ENCODE data around the gene LRRK1. TPM values are rescaled to one million over a fixed set of nuclear protein-coding genes. Genes with fewer than 3 reads are reported as not detected.

LRRK1 gene
- total and polyA plus RNA-seq, 2 of the 4 experiments (the other 2 are of a cell fraction): 3.0 to 5.8 TPM

GRCh38 chr15:101087172-101087769 lies 168.1 kb downstream of the LRRK1 start:
- no TSS peak for BruUV-seq (replicated peaks)
- Histone ChIP-seq H4K91ac (ENCODE audit: insufficient read depth, low read depth, low read length) (no peak overlapping the region), H2AK5ac (ENCODE audit: low read depth, low read length) (no peak overlapping the region), H3K27me3 (ENCODE audit: control insufficient read depth, insufficient read depth, low read length) (no peaks in the 10 kb centered on the region), H3K18ac (ENCODE audit: low read depth, low read length) (no peak overlapping the region), H3K23ac (ENCODE audit: low read depth, low read length) (no peak overlapping the region), H3K4ac (ENCODE audit: low read depth, low read length) (no peak overlapping the region), H3K56ac (ENCODE audit: extremely low read depth, insufficient read depth, low read length) (no peak overlapping the region), H3K27ac (ENCODE audit: insufficient read depth, low read length) (no peak overlapping the region), H3K14ac (replicated peaks; ENCODE audit: low read depth, low read length) (no peak overlapping the region), H2BK15ac (ENCODE audit: low read depth, low read length) (no peak overlapping the region; the same call in 2 of the 3 replicates), H3K9me3 (ENCODE audit: control insufficient read depth, insufficient read depth, low read length) (no peaks in the 10 kb centered on the region), H3K4me2 (ENCODE audit: low read depth, low read length) (no peak overlapping the region), H3K9me1 (ENCODE audit: insufficient read depth, low read length) (peaks cover 6% of the 10 kb centered on the region), H2AFZ (replicated peaks; ENCODE audit: low read length, poor library complexity) (no peak overlapping the region), H2BK120ac (ENCODE audit: low read depth, low read length) (no peak overlapping the region), H2AK9ac (replicated peaks; ENCODE audit: low read depth, low read length, poor library complexity) (no peak overlapping the region), H2BK5ac (ENCODE audit: low read depth, low read length, poor library complexity, severe bottlenecking) (no peak overlapping the region), H3K4me3 (ENCODE audit: insufficient read depth, low read depth, low read length) (no peak overlapping the region), H4K5ac (ENCODE audit: low read depth, low read length) (no peak overlapping the region), H3K36me3 (ENCODE audit: control insufficient read depth, insufficient read depth, low read length) (no peaks in the 10 kb centered on the region), H3K79me1 (ENCODE audit: low read depth in 1 of 2, low read length in 2 of 2) (peaks cover 3 to 9% of the 10 kb centered on the region in 2 experiments; a peak in 2 of 4 replicates), H3K4me1 (ENCODE audit: control insufficient read depth, insufficient read depth, low read length) (peaks cover 16% of the 10 kb centered on the region), H4K8ac (ENCODE audit: low read depth in 2 of 2, low read length in 2 of 2) (no peak overlapping the region), H4K20me1 (ENCODE audit: insufficient read depth, low read length) (no peaks in the 10 kb centered on the region), H3K9ac (ENCODE audit: low read depth, low read length) (no peak overlapping the region), H2BK20ac (ENCODE audit: low read depth, low read length) (no peak overlapping the region)
- TF ChIP-seq CEBPB (IDR thresholded peaks at IDR 0.05; ENCODE audit: low read depth, low read length): no peak
- TF ChIP-seq RAD21 (IDR thresholded peaks at IDR 0.05; ENCODE audit: low read length): no peak
- TF ChIP-seq RFX5 (IDR thresholded peaks at IDR 0.05; ENCODE audit: low read depth, low read length): no peak
- no peak for TF ChIP-seq NFE2L2 (IDR thresholded peaks at IDR 0.05; ENCODE audit: low read depth, low read length)
- TF ChIP-seq CHD1 (IDR thresholded peaks at IDR 0.05; ENCODE audit: low read depth, low read length): no peak
- TF ChIP-seq BHLHE40 (IDR thresholded peaks at IDR 0.05; ENCODE audit: low read depth, low read length): no peak
- no peak for TF ChIP-seq POLR2A (IDR thresholded peaks at IDR 0.05; ENCODE audit: low read depth, low read length)
- TF ChIP-seq FOS (IDR thresholded peaks at IDR 0.05; ENCODE audit: low read depth, low read length): no peak
- no peak for TF ChIP-seq MAFK (IDR thresholded peaks at IDR 0.05; ENCODE audit: low read depth, low read length)
- no peak for TF ChIP-seq SMC3 (IDR thresholded peaks at IDR 0.05; ENCODE audit: low read depth, low read length)
- TF ChIP-seq RCOR1 (IDR thresholded peaks at IDR 0.05; ENCODE audit: insufficient replicate concordance, low read length): no peak
- no peak for TF ChIP-seq ELK1 (IDR thresholded peaks at IDR 0.05; ENCODE audit: borderline replicate concordance, low read depth, low read length)
- no peak for DNase-seq
- ATAC-seq (ENCODE audit: low read depth): no peak
- ChIA-PET CTCF (no interaction called here), POLR2A (ENCODE audit: unreplicated experiment) (no interaction called here)
- in situ Hi-C loops (cut with MboI; ENCODE audit: low sequenced_read_pairs) (no loop called here), dilution Hi-C loops (cut with HindIII; ENCODE audit: low sequenced_read_pairs, unreplicated experiment) (no loop called here), intact Hi-C loops (cut with micrococcal nuclease) (loop anchor here (5.0 kb wide), 1 partner anchor 70 kb away; no protein-coding TSS in a partner anchor)
- WGBS, 2 experiments (ENCODE audit: extremely low coverage in 2 of 2, insufficient read length in 1 of 2): 77% methylated on average over 5 of the region's 10 CpGs; no CpG with 5 or more reads in 1 of the 2 experiments
